Measurements from ENCODE around the gene TBC1D22B. TPM values are rescaled to one million over a fixed set of nuclear protein-coding genes. Genes with fewer than 3 reads are reported as not detected.

The TBC1D22B gene
- total and polyA plus RNA-seq, 2 experiments from 2014 or later, result 9.1 to 19.9 TPM

GRCh38 chr6:37283268-37283667 lies 25.7 kb downstream of the TBC1D22B start:
- Histone ChIP-seq H3K4me1 (ENCODE audit: insufficient read depth) (no peaks in the 10 kb centered on the region), H3K27me3 (ENCODE audit: insufficient read depth) (no peaks in the 10 kb centered on the region), H4K20me1 (replicated peaks; ENCODE audit: insufficient read depth) (peaks cover 10% of the 10 kb centered on the region; the same call in 1 of the 2 replicates), H3K36me3 (ENCODE audit: insufficient read depth) (peaks cover 33% of the 10 kb centered on the region), H3K9me2 (ENCODE audit: insufficient read depth) (no peaks in the 10 kb centered on the region), H2AFZ (no peak overlapping the region), H3F3A (replicated peaks; ENCODE audit: low read depth) (no peaks in the 10 kb centered on the region), H3K79me2 (replicated peaks; ENCODE audit: insufficient read depth) (no peaks in the 10 kb centered on the region; the same call in none of the 2 replicates), H3K27ac (ENCODE audit: low read depth) (no peak overlapping the region), H3K4me2 (no peak overlapping the region), H3K4me3 (no peak overlapping the region)
- H3K4me1 Mint-ChIP-seq, result no peaks in the 10 kb centered on the region
- TF ChIP-seq CREB1 (CRISPR knock-in tag; IDR thresholded peaks at IDR 0.05; ENCODE audit: low read depth) (no peak), ZNF331 (CRISPR knock-in tag; IDR thresholded peaks at IDR 0.05; ENCODE audit: low read depth) (no peak), STAT1 (IDR thresholded peaks at IDR 0.05; ENCODE audit: unreplicated experiment) (no peak), ZNF462 (CRISPR knock-in tag; IDR thresholded peaks at IDR 0.05) (no peak), JUNB (IDR thresholded peaks at IDR 0.05; ENCODE audit: unreplicated experiment) (no peak), ZNF114 (CRISPR knock-in tag; IDR thresholded peaks at IDR 0.05) (no peak), POLR2AphosphoS5 (IDR thresholded peaks at IDR 0.05; ENCODE audit: low read depth) (no peak), EZH2 (IDR thresholded peaks at IDR 0.05; ENCODE audit: low read depth, unreplicated experiment) (no peak), EZH2phosphoT487 (IDR thresholded peaks at IDR 0.05; ENCODE audit: unreplicated experiment) (no peak), NANOG (IDR thresholded peaks at IDR 0.05; ENCODE audit: borderline replicate concordance) (no peak)
- TF ChIP-seq, protein P1, sequence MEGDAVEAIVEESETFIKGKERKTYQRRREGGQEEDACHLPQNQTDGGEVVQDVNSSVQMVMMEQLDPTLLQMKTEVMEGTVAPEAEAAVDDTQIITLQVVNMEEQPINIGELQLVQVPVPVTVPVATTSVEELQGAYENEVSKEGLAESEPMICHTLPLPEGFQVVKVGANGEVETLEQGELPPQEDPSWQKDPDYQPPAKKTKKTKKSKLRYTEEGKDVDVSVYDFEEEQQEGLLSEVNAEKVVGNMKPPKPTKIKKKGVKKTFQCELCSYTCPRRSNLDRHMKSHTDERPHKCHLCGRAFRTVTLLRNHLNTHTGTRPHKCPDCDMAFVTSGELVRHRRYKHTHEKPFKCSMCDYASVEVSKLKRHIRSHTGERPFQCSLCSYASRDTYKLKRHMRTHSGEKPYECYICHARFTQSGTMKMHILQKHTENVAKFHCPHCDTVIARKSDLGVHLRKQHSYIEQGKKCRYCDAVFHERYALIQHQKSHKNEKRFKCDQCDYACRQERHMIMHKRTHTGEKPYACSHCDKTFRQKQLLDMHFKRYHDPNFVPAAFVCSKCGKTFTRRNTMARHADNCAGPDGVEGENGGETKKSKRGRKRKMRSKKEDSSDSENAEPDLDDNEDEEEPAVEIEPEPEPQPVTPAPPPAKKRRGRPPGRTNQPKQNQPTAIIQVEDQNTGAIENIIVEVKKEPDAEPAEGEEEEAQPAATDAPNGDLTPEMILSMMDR (conservative IDR thresholded peaks at IDR 0.05; ENCODE audit: low read depth in 2 of 2), result no peak
- TF ChIP-seq, protein P2, sequence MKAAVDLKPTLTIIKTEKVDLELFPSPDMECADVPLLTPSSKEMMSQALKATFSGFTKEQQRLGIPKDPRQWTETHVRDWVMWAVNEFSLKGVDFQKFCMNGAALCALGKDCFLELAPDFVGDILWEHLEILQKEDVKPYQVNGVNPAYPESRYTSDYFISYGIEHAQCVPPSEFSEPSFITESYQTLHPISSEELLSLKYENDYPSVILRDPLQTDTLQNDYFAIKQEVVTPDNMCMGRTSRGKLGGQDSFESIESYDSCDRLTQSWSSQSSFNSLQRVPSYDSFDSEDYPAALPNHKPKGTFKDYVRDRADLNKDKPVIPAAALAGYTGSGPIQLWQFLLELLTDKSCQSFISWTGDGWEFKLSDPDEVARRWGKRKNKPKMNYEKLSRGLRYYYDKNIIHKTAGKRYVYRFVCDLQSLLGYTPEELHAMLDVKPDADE (IDR thresholded peaks at IDR 0.05), result no peak
- TF ChIP-seq, protein P3, sequence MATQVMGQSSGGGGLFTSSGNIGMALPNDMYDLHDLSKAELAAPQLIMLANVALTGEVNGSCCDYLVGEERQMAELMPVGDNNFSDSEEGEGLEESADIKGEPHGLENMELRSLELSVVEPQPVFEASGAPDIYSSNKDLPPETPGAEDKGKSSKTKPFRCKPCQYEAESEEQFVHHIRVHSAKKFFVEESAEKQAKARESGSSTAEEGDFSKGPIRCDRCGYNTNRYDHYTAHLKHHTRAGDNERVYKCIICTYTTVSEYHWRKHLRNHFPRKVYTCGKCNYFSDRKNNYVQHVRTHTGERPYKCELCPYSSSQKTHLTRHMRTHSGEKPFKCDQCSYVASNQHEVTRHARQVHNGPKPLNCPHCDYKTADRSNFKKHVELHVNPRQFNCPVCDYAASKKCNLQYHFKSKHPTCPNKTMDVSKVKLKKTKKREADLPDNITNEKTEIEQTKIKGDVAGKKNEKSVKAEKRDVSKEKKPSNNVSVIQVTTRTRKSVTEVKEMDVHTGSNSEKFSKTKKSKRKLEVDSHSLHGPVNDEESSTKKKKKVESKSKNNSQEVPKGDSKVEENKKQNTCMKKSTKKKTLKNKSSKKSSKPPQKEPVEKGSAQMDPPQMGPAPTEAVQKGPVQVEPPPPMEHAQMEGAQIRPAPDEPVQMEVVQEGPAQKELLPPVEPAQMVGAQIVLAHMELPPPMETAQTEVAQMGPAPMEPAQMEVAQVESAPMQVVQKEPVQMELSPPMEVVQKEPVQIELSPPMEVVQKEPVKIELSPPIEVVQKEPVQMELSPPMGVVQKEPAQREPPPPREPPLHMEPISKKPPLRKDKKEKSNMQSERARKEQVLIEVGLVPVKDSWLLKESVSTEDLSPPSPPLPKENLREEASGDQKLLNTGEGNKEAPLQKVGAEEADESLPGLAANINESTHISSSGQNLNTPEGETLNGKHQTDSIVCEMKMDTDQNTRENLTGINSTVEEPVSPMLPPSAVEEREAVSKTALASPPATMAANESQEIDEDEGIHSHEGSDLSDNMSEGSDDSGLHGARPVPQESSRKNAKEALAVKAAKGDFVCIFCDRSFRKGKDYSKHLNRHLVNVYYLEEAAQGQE (IDR thresholded peaks at IDR 0.05; ENCODE audit: unreplicated experiment), result no peak
- ATAC-seq (no peak), DNase-seq (ENCODE audit: low spot score) (no peak)
- H3K4me3 Mint-ChIP-seq, result no peak overlapping the region
- H3K36me3 Mint-ChIP-seq (ENCODE audit: low read depth), result peaks cover 60% of the 10 kb centered on the region
- no peak overlapping the region for H3K27ac Mint-ChIP-seq
- H3K9me3 Mint-ChIP-seq, result no peaks in the 10 kb centered on the region
- no peaks in the 10 kb centered on the region for H3K27me3 Mint-ChIP-seq (ENCODE audit: insufficient read depth, low read depth, poor library complexity)
